Sigmoid colon (tissue), 7 donors: ENCODE data around the gene TATDN2. TPM values are rescaled to one million over a fixed set of nuclear protein-coding genes. Genes with fewer than 3 reads are reported as not detected.
A peak's percentile ranks its signal among the peaks of the same experiment; 100 is the strongest.

ENCODE experiments used
- DNase-seq: peaks from one replicate; pipeline ENCODE4 v3.0.0-alpha.2; 2019
- H3K27ac ChIP-seq, 4 donors: fragments of 200-600 bp; sonication (generic); one replicate each; pipeline ENCODE4 v1.5.1; 2016 to 2019; ENCODE audit warnings: mild to moderate bottlenecking in 1 of 4
- H3K27me3 ChIP-seq, 3 donors: fragments of 200-600 bp; sonication (generic); one replicate each; pipeline ENCODE4 v1.5.1; 2019; ENCODE audit warnings: mild to moderate bottlenecking in 1 of 3
- H3K36me3 ChIP-seq, 4 donors: fragments of 200-600 bp; sonication (generic); one replicate each; pipeline ENCODE4 v1.5.1; 2016 to 2019
- H3K4me1 ChIP-seq, 4 donors: fragments of 200-600 bp; sonication (generic); one replicate each; pipeline ENCODE4 v1.5.1; 2017 to 2019
- H3K4me3 ChIP-seq, 4 donors: fragments of 200-600 bp; sonication (generic); one replicate each; pipeline ENCODE4 v1.5.1; 2017 to 2019; ENCODE audit warnings: mild to moderate bottlenecking in 2 of 4, moderate library complexity in 1 of 4
- H3K9me3 ChIP-seq, 4 donors: fragments of 200-600 bp in 3 of 4; sonication (generic) in 3 of 4; one replicate each; pipeline versions ENCODE4 v1.5.1 to v1.6.1; 2013 to 2019
- CTCF ChIP-seq, 4 experiments: fragments of 450-650 bp in 3 of 4; fragments of 200-600 bp in 1 of 4; IDR thresholded peaks; one replicate each; pipeline ENCODE4 v1.5.1; 2016 to 2019; ENCODE audit warnings: antibody characterized with exemption in 4 of 4, mild to moderate bottlenecking in 3 of 4, moderate library complexity in 2 of 4
- EP300 ChIP-seq, 4 donors: sonication (generic); formaldehyde crosslinking; IDR thresholded peaks; one replicate each; pipeline ENCODE4 v1.6.1; 2017; ENCODE audit warnings: antibody characterized with exemption in 4 of 4
- POLR2A ChIP-seq, 2 donors: fragments of 450-650 bp; IDR thresholded peaks; one replicate each; pipeline ENCODE4 v1.6.1; 2016; ENCODE audit warnings: antibody characterized with exemption in 2 of 2, mild to moderate bottlenecking in 2 of 2, moderate library complexity in 2 of 2
- POLR2AphosphoS5 ChIP-seq, 4 donors: sonication (generic); formaldehyde crosslinking; IDR thresholded peaks; one replicate each; pipeline ENCODE4 v1.6.1; 2017; ENCODE audit warnings: antibody characterized with exemption in 4 of 4
- WGBS, 2 donors: extraction: QIAGEN DNeasy Blood & Tissue Kit; methylation state at CpG; one replicate each; pipeline ENCODE4 v1.1.7; 2013; 5-methylcytosine and 5-hydroxymethylcytosine counted together
- intact Hi-C: fragments of 100-400 bp; cut with DNase I; formaldehyde crosslinking; loops from one replicate; pipeline ENCODE4 v1.15.1; 2023
- polyA plus RNA-seq, 3 donors: library from polyadenylated mRNA; stranded (reverse); fragments of 200-250 nt; gene quantifications; one replicate each; pipeline ENCODE4 v1.2.3, GENCODE V29; 2013
- total RNA-seq, 4 donors: library from RNA; depleted of rRNA; stranded (reverse); fragments of >200 nt; gene quantifications; one replicate each; pipeline ENCODE4 v1.1.0, GENCODE V29; 2016
- donor health status: healthy with polysubstance abuse.
- donor health status: Bipolar disorder and iron deficiency.
- donor health status: healthy.

The TATDN2 gene
- total and polyA plus RNA-seq, 7 donors = 11.2 to 25.7 (median 13.4) TPM

GRCh38 chr3:10280571-10280970 lies 32.3 kb downstream of the TATDN2 start:
- no peak overlapping the region for H3K27ac ChIP-seq
- H3K4me3 ChIP-seq = no peak overlapping the region
- intact Hi-C loops = no loop called here
- H3K27me3 ChIP-seq = no peaks in the 10 kb centered on the region
- peaks cover 0 to 4% (median 0%) of the 10 kb centered on the region in 4 donors for H3K4me1 ChIP-seq
- peak; percentile 48 for DNase-seq
- TF ChIP-seq EP300 (IDR thresholded peaks at IDR 0.05) = no peak
- TF ChIP-seq CTCF (IDR thresholded peaks at IDR 0.05) = no peak
- TF ChIP-seq POLR2A (IDR thresholded peaks at IDR 0.05) = no peak
- TF ChIP-seq POLR2AphosphoS5 (IDR thresholded peaks at IDR 0.05) = no peak
- H3K9me3 ChIP-seq = no peaks in the 10 kb centered on the region
- H3K36me3 ChIP-seq = peaks cover 14 to 63% (median 42%) of the 10 kb centered on the region in 4 donors
- WGBS, 2 donors = 91% methylated on average over 6 of the region's 6 CpGs

GRCh38 chr3:10281951-10282350 lies 33.7 kb downstream of the TATDN2 start:
- H3K36me3 ChIP-seq = peaks cover 14 to 63% (median 48%) of the 10 kb centered on the region in 4 donors
- WGBS, 2 donors = 92 to 95% methylated on average over 5 of the region's 5 CpGs
- H3K9me3 ChIP-seq = no peaks in the 10 kb centered on the region
- no peak overlapping the region for H3K4me3 ChIP-seq
- intact Hi-C loops = no loop called here
- TF ChIP-seq POLR2A (IDR thresholded peaks at IDR 0.05) = no peak
- TF ChIP-seq POLR2AphosphoS5 (IDR thresholded peaks at IDR 0.05) = no peak
- no peaks in the 10 kb centered on the region for H3K27me3 ChIP-seq
- DNase-seq = no peak
- H3K4me1 ChIP-seq = peaks cover 0 to 4% (median 0%) of the 10 kb centered on the region in 4 donors
- H3K27ac ChIP-seq = no peak overlapping the region

- WGBS, 2 donors = 54 to 76% methylated on average over 5 of the region's 5 CpGs
- H3K4me3 ChIP-seq = no peak overlapping the region
- H3K27me3 ChIP-seq = no peaks in the 10 kb centered on the region
- no peak for DNase-seq
- peaks cover 9 to 53% (median 41%) of the 10 kb centered on the region in 4 donors for H3K36me3 ChIP-seq
- peaks cover 0 to 4% (median 0%) of the 10 kb centered on the region in 4 donors for H3K4me1 ChIP-seq
- no peak overlapping the region for H3K27ac ChIP-seq
- no peak for TF ChIP-seq POLR2A (IDR thresholded peaks at IDR 0.05)
- no peak for TF ChIP-seq POLR2AphosphoS5 (IDR thresholded peaks at IDR 0.05)
- no peak for TF ChIP-seq CTCF (IDR thresholded peaks at IDR 0.05)
- TF ChIP-seq EP300 (IDR thresholded peaks at IDR 0.05) = no peak
- H3K9me3 ChIP-seq = no peaks in the 10 kb centered on the region
- intact Hi-C loops = no loop called here
These were observed 35.4 kb downstream of the TATDN2 start for GRCh38 chr3:10283638-10284037.

- H3K4me1 ChIP-seq = peaks cover 0 to 4% (median 0%) of the 10 kb centered on the region in 4 donors
- no peak overlapping the region for H3K27ac ChIP-seq
- H3K4me3 ChIP-seq = no peak overlapping the region
- DNase-seq = no peak
- no peaks in the 10 kb centered on the region for H3K27me3 ChIP-seq
- TF ChIP-seq EP300 (IDR thresholded peaks at IDR 0.05) (no peak), CTCF (IDR thresholded peaks at IDR 0.05) (no peak), POLR2AphosphoS5 (IDR thresholded peaks at IDR 0.05) (no peak), POLR2A (IDR thresholded peaks at IDR 0.05) (no peak)
- H3K36me3 ChIP-seq = peaks cover 6 to 46% (median 33%) of the 10 kb centered on the region in 4 donors
- 61 to 83% methylated on average over 9 of the region's 9 CpGs for WGBS, 2 donors
- intact Hi-C loops = no loop called here
- no peaks in the 10 kb centered on the region for H3K9me3 ChIP-seq
These were observed 36.2 kb downstream of the TATDN2 start for GRCh38 chr3:10284496-10284895.

- Histone ChIP-seq H3K4me1 (peaks cover 0 to 4% (median 0%) of the 10 kb centered on the region in 4 donors), H3K27ac (no peak overlapping the region), H3K4me3 (no peak overlapping the region), H3K36me3 (peaks cover 1 to 36% (median 23%) of the 10 kb centered on the region in 4 donors), H3K27me3 (no peaks in the 10 kb centered on the region), H3K9me3 (no peaks in the 10 kb centered on the region)
- 86 to 92% methylated on average over 12 of the region's 12 CpGs for WGBS, 2 donors
- intact Hi-C loops = no loop called here
- no peak for DNase-seq
- no peak for TF ChIP-seq POLR2AphosphoS5 (IDR thresholded peaks at IDR 0.05)
- no peak for TF ChIP-seq CTCF (IDR thresholded peaks at IDR 0.05)
- TF ChIP-seq POLR2A (IDR thresholded peaks at IDR 0.05) = no peak
- no peak for TF ChIP-seq EP300 (IDR thresholded peaks at IDR 0.05)
These were observed 37.2 kb downstream of the TATDN2 start for GRCh38 chr3:10285272-10286132.
